ENCODE results near the gene ANKRD13C.

DNA sequence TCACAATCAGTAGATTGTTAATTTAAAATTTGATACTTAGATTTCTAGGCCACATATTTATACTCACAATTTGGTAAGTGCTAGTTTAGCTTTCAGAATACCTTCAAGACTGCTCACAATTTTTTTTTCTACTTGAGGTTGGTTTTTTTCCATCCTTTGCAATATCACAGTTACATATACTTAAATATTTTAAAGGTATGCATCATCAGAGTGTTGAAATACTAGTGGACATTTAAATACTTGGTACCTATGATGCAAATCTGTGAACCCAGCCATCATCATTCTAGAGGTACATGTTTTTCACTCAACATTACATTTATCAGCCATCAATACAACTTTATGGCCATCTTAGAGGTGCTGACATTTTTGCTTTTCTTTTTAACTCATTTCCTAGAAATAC is 143.0 kb downstream of the ANKRD13C start:
- TF ChIP-seq ZNF274 (IDR thresholded peaks at IDR 0.05; ENCODE audit: low read depth, low read length) (no peak), YY1 (IDR thresholded peaks at IDR 0.05; ENCODE audit: insufficient read depth, insufficient read length) (no peak), SUZ12 (IDR thresholded peaks at IDR 0.05; ENCODE audit: extremely low read depth, insufficient read depth, insufficient read length) (no peak)

All from NT2/D1 (cell line).